A673 (cell line): ENCODE results near the gene DUSP8. TPM values are rescaled to one million over a fixed set of nuclear protein-coding genes. Genes with fewer than 3 reads are reported as not detected.

Experiments
- BruUV-seq: library from RNA; stranded (reverse); fragments of 400-500 nt; replicated peaks from 2 replicates; lab custom pipeline; 2021; lab: Mats Ljungman, UMichigan
- CTCF ChIA-PET: fragments of 300-600 bp; sonication (Branson Sonifier 250); formaldehyde crosslinking; loops from one replicate; lab custom pipeline; 2022; ENCODE audit warnings: antibody characterized with exemption; lab: Charles Lee
- POLR2A ChIA-PET: fragments of 300-600 bp; sonication (Branson Sonifier 250); formaldehyde crosslinking; loops from one replicate; lab custom pipeline; 2022; ENCODE audit warnings: antibody characterized with exemption; ENCODE audit not compliant: low non-redundant PET; lab: Charles Lee
- DNase-seq: peaks from one replicate; pipeline ENCODE4 v3.0.0-alpha.2; 2015; ENCODE audit warnings: low spot score
- H3K27ac ChIP-seq: fragments of 200-600 bp; sonication (generic); 2 replicates; pipeline ENCODE4 v1.5.1; 2016; ENCODE audit warnings: mixed run types, low read depth, mild to moderate bottlenecking, mixed read lengths, antibody characterized with exemption, low read length; ENCODE audit not compliant: poor library complexity, severe bottlenecking
- H3K27me3 ChIP-seq: fragments of 200-600 bp; sonication (generic); replicated peaks from 2 replicates; pipeline ENCODE4 v1.6.1; 2017; ENCODE audit warnings: mixed run types, low read depth, mild to moderate bottlenecking, mixed read lengths, antibody characterized with exemption, low read length; ENCODE audit not compliant: insufficient read depth, poor library complexity
- H3K36me3 ChIP-seq: fragments of 200-600 bp; sonication (generic); 2 replicates; pipeline ENCODE4 v1.6.1; 2016; ENCODE audit warnings: mixed run types, mild to moderate bottlenecking, mixed read lengths, antibody characterized with exemption, low read length; ENCODE audit not compliant: insufficient read depth, poor library complexity, severe bottlenecking
- H3K4me1 ChIP-seq: fragments of 200-600 bp; sonication (generic); 2 replicates; pipeline ENCODE4 v1.6.1; 2017; ENCODE audit warnings: mixed run types, mild to moderate bottlenecking, mixed read lengths, antibody characterized with exemption, low read length; ENCODE audit not compliant: insufficient read depth, poor library complexity, severe bottlenecking
- H3K4me3 ChIP-seq: fragments of 200-600 bp; sonication (generic); 2 replicates; pipeline ENCODE4 v1.5.1; 2016; ENCODE audit warnings: low read depth, mixed run types, mild to moderate bottlenecking, mixed read lengths, low read length; ENCODE audit not compliant: poor library complexity, severe bottlenecking
- H3K9me3 ChIP-seq: fragments of 200-600 bp; sonication (generic); 2 replicates; pipeline ENCODE4 v1.6.1; 2016; ENCODE audit warnings: mixed run types, low read depth, mild to moderate bottlenecking, mixed read lengths, antibody characterized with exemption, low read length; ENCODE audit not compliant: poor library complexity, severe bottlenecking
- CTCF ChIP-seq: fragments of 300-800, 200-600 bp; sonication (generic); conservative IDR thresholded peaks from 2 replicates; pipeline ENCODE4 v1.5.1; 2017; ENCODE audit warnings: low read depth, mild to moderate bottlenecking, antibody characterized with exemption, low read length, moderate library complexity, mixed read lengths
- EZH2 ChIP-seq: fragments of 200-600 bp; sonication (generic); IDR thresholded peaks from 2 replicates; pipeline ENCODE4 v1.6.1; 2017; ENCODE audit warnings: borderline replicate concordance, low read depth, mild to moderate bottlenecking, mixed read lengths, antibody characterized with exemption, low read length; ENCODE audit not compliant: poor library complexity, severe bottlenecking
- intact Hi-C: fragments of 100-400 bp; cut with micrococcal nuclease; formaldehyde crosslinking; loops from one replicate; pipeline ENCODE4 v1.10.0; 2022; ENCODE audit not compliant: unreplicated experiment
- total RNA-seq: library from RNA; stranded (reverse); gene quantifications from 2 replicates; pipeline ENCODE4 v1.2.3, GENCODE V29; 2021

The DUSP8 gene
- total RNA-seq, 1 experiment from 2014 or later = 1.9 TPM

GRCh38 chr11:1508491-1508891, 63.6 kb downstream of the DUSP8 start:
- BruUV-seq = no TSS peak
- POLR2A ChIA-PET = no interaction called here

GRCh38 chr11:1507381-1508140, 64.5 kb downstream of the DUSP8 start:
- peak overlapping the region; percentile 23 for H3K27ac ChIP-seq
- TF ChIP-seq EZH2 = no peak
- no peak for TF ChIP-seq CTCF
- H3K4me1 ChIP-seq = peaks cover 10% of the 10 kb centered on the region
- H3K4me3 ChIP-seq = no peak overlapping the region
- no peaks in the 10 kb centered on the region for H3K9me3 ChIP-seq
- ChIA-PET CTCF (no interaction called here), POLR2A (no interaction called here)
- DNase-seq = no peak
- no peaks in the 10 kb centered on the region for H3K27me3 ChIP-seq
- intact Hi-C loops = no loop called here
- H3K36me3 ChIP-seq = no peaks in the 10 kb centered on the region
- no TSS peak for BruUV-seq

More at GRCh38 chr11:1508491-1508891, 63.6 kb downstream of the DUSP8 start:
- intact Hi-C loops = no loop called here
- no peaks in the 10 kb centered on the region for H3K9me3 ChIP-seq
- no peak overlapping the region for H3K4me3 ChIP-seq
- CTCF ChIA-PET = no interaction called here
- H3K27me3 ChIP-seq = no peaks in the 10 kb centered on the region
- DNase-seq = no peak
- no peak for TF ChIP-seq EZH2
- TF ChIP-seq CTCF = no peak
- no peaks in the 10 kb centered on the region for H3K36me3 ChIP-seq
- H3K27ac ChIP-seq = no peak overlapping the region
- H3K4me1 ChIP-seq = peaks cover 13% of the 10 kb centered on the region

GRCh38 chr11:1506981-1507380, 65.1 kb downstream of the DUSP8 start:
- H3K36me3 ChIP-seq = no peaks in the 10 kb centered on the region
- H3K27me3 ChIP-seq = no peaks in the 10 kb centered on the region
- H3K4me1 ChIP-seq = peaks cover 10% of the 10 kb centered on the region
- H3K9me3 ChIP-seq = no peaks in the 10 kb centered on the region
- TF ChIP-seq CTCF (no peak), EZH2 (no peak)
- no peak for DNase-seq
- no TSS peak for BruUV-seq
- no peak overlapping the region for H3K4me3 ChIP-seq
- no peak overlapping the region for H3K27ac ChIP-seq
- ChIA-PET POLR2A (no interaction called here), CTCF (no interaction called here)
- intact Hi-C loops = no loop called here
